Gastrocnemius medialis (tissue), 4 donors: Measurements from ENCODE around the gene TNFRSF12A. TPM values are rescaled to one million over a fixed set of nuclear protein-coding genes. Genes with fewer than 3 reads are reported as not detected.

Source experiments
- ATAC-seq, 2 donors: fragments of 150-250 bp; one replicate each; pipeline ENCODE4 v1.9.1; 2016
- DNase-seq, 2 donors: peaks; one replicate each; pipeline ENCODE4 v3.0.0-alpha.2; 2019
- H3K27ac ChIP-seq, 4 donors: fragments of 200-600 bp; sonication (generic); 1 replicate in 1 of 4; 2 replicates in 3 of 4; pipeline ENCODE4 v1.5.1; 2016 to 2018; ENCODE audit warnings: mild to moderate bottlenecking in 2 of 4, moderate library complexity in 1 of 4
- H3K27me3 ChIP-seq, 3 donors: fragments of 200-600 bp; sonication (generic) in 2 of 3; 1 replicate in 1 of 3; 2 replicates in 2 of 3; pipeline versions ENCODE4 v1.5.1 to v1.6.0; 2016 to 2019; ENCODE audit warnings: mild to moderate bottlenecking in 1 of 3, moderate library complexity in 1 of 3
- H3K36me3 ChIP-seq, 2 donors: fragments of 200-600 bp; sonication (generic) in 1 of 2; one replicate each; pipeline ENCODE4 v1.5.1; 2017 to 2018
- H3K4me1 ChIP-seq, 2 donors: fragments of 200-600 bp; sonication (generic) in 1 of 2; one replicate each; pipeline ENCODE4 v1.5.1; 2016 to 2017; ENCODE audit warnings: mild to moderate bottlenecking in 2 of 2
- H3K4me3 ChIP-seq, 4 donors: fragments of 200-600 bp; sonication (generic) in 3 of 4; 1 replicate in 1 of 4; 2 replicates in 3 of 4; pipeline ENCODE4 v1.5.1; 2016 to 2019; ENCODE audit warnings: mild to moderate bottlenecking in 2 of 4
- H3K9me3 ChIP-seq, 3 donors: fragments of 200-600 bp; sonication (generic) in 2 of 3; 1 replicate in 1 of 3; 2 replicates in 2 of 3; pipeline ENCODE4 v1.5.1; 2016 to 2019
- POLR2A ChIP-seq, 2 donors: fragments of 450-650 bp; IDR thresholded peaks; one replicate each; pipeline ENCODE4 v1.6.1; 2017; ENCODE audit warnings: antibody characterized with exemption in 2 of 2, mild to moderate bottlenecking in 2 of 2, moderate library complexity in 2 of 2
- in situ Hi-C, 4 donors: fragments of 200-750 bp; cut with MboI; loops; one replicate each; pipeline versions ENCODE4 v1.15.0 to v1.8.0; 2017; ENCODE audit warnings: low sequenced_read_pairs in 4 of 4
- intact Hi-C: fragments of 100-400 bp; cut with DNase I; formaldehyde crosslinking; loops from one replicate; pipeline ENCODE4 v1.15.1; 2023; ENCODE audit warnings: low total_unique reads
- total RNA-seq, 4 donors: library from RNA; depleted of rRNA; stranded (reverse); fragments of >200 nt; gene quantifications; one replicate each; pipeline versions ENCODE4 v1.1.0 to v1.2.3, GENCODE V29; 2016
- TF ChIP-seq, protein P1 (sequence below), 5 experiments: fragments of 450-650 bp in 3 of 5; fragments of 200-600 bp in 2 of 5; sonication (generic) in 2 of 5; IDR thresholded peaks in 4 of 5; conservative IDR thresholded peaks in 1 of 5; 1 replicate in 4 of 5; 2 replicates in 1 of 5; pipeline ENCODE4 v1.5.1; 2016 to 2019; ENCODE audit warnings: antibody characterized with exemption in 5 of 5, mild to moderate bottlenecking in 3 of 5, moderate library complexity in 3 of 5

TNFRSF12A gene
- total RNA-seq, 4 donors from 2014 or later = 34.0 to 161 (median 85.5) TPM

DNA sequence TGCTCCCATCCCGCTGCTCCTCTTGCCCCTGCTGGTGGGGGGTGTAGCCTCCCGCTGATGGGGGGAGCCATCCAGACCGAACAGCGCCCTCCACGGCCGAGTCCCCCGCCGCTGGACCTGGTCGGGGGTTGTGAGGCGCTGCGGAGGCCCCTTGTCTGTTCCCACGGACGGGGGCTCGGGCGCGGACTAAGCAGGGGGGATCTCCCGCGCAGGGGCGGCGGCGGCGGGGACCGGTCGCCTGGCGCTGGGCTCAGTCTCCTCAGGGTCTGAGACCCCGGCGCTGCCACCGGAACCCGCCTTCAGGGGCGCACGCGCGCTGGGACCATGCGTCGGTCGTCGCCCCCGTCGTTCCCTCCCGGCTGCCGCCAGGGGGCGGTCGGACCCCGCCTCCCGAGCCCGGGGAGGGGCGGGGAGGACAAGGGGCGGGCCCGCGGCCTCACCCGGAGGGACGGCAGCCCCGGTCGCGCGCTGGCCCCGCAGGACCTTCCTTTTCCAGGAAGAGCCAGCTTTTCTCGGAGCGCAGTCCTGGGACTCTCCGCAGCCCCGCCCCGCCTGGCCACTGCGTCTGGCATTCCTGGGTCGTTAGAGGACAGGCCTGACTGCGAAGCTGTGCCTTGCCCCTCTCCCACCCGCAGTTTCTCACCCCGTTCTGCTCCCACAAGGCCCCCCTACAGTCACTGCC, 39.0 kb downstream of the TNFRSF12A start:
- peak; percentile 83 to 89 for ATAC-seq
- Histone ChIP-seq H3K27me3 (no peaks in the 10 kb centered on the region), H3K27ac (peak overlapping the region; percentile 79 to 85 (median 83)), H3K4me3 (peak overlapping the region; percentile 79 to 98 (median 92)), H3K9me3 (no peaks in the 10 kb centered on the region), H3K4me1 (peaks cover 28 to 39% of the 10 kb centered on the region in 2 donors), H3K36me3 (no peaks in the 10 kb centered on the region)
- DNase-seq = peak; percentile 67 to 82
- intact Hi-C loops (loop anchor here (1.0 to 2.0 kb wide), 4 partner anchors 38 to 107 kb away; partner anchors contain the start of gene TNFRSF12A), in situ Hi-C loops (no loop called here)
- TF ChIP-seq, protein P1, sequence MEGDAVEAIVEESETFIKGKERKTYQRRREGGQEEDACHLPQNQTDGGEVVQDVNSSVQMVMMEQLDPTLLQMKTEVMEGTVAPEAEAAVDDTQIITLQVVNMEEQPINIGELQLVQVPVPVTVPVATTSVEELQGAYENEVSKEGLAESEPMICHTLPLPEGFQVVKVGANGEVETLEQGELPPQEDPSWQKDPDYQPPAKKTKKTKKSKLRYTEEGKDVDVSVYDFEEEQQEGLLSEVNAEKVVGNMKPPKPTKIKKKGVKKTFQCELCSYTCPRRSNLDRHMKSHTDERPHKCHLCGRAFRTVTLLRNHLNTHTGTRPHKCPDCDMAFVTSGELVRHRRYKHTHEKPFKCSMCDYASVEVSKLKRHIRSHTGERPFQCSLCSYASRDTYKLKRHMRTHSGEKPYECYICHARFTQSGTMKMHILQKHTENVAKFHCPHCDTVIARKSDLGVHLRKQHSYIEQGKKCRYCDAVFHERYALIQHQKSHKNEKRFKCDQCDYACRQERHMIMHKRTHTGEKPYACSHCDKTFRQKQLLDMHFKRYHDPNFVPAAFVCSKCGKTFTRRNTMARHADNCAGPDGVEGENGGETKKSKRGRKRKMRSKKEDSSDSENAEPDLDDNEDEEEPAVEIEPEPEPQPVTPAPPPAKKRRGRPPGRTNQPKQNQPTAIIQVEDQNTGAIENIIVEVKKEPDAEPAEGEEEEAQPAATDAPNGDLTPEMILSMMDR (IDR thresholded peaks at IDR 0.05 in 4 of 5, conservative IDR thresholded peaks at IDR 0.05 in 1 of 5) = peak; percentile 81 to 99 (median 99)
- TF ChIP-seq POLR2A (IDR thresholded peaks at IDR 0.05) = peak in 1 of 2 donors; percentile 17

DNA sequence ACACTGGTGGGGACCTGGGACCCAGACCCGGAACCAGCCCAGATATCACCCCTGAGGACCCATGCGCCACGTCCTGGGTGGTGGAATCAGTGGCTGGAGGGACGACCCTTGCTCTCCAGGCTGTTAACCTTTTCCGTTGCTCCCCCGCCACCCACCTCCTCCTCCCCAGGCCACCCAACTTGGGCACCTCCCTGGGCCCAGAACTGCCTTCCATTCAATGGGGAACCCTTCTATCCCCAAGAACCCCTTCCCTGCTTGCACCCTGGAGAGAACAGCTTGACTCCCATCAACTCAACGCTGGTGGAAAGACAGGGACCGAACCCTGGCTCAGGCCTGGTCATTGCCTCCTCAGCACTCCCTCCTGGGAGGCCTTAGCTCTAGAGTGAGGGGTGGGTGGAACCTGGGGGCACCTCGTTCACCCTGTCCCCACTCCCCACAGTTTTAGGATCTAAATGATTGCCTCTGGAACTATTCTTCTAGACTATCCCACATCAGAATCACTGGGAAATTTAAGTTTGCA, 39.6 kb downstream of the TNFRSF12A start:
- no peaks in the 10 kb centered on the region for H3K27me3 ChIP-seq
- peak overlapping the region; percentile 79 to 85 (median 83) for H3K27ac ChIP-seq
- H3K9me3 ChIP-seq = no peaks in the 10 kb centered on the region
- TF ChIP-seq, protein P1 (IDR thresholded peaks at IDR 0.05 in 4 of 5, conservative IDR thresholded peaks at IDR 0.05 in 1 of 5) = no peak
- TF ChIP-seq POLR2A (IDR thresholded peaks at IDR 0.05) = no peak
- peaks cover 32 to 43% of the 10 kb centered on the region in 2 donors for H3K4me1 ChIP-seq
- intact Hi-C loops (loop anchor here (1.0 to 2.0 kb wide), 4 partner anchors 39 to 107 kb away; partner anchors contain the start of gene TNFRSF12A), in situ Hi-C loops (loop anchor here in 3 of 4 donors (5.0 to 10.0 kb wide), 4 partner anchors 65 to 108 kb away; no protein-coding TSS in a partner anchor)
- ATAC-seq = no peak
- peak overlapping the region; percentile 79 to 98 (median 92) for H3K4me3 ChIP-seq
- no peaks in the 10 kb centered on the region for H3K36me3 ChIP-seq
- DNase-seq = no peak

DNA sequence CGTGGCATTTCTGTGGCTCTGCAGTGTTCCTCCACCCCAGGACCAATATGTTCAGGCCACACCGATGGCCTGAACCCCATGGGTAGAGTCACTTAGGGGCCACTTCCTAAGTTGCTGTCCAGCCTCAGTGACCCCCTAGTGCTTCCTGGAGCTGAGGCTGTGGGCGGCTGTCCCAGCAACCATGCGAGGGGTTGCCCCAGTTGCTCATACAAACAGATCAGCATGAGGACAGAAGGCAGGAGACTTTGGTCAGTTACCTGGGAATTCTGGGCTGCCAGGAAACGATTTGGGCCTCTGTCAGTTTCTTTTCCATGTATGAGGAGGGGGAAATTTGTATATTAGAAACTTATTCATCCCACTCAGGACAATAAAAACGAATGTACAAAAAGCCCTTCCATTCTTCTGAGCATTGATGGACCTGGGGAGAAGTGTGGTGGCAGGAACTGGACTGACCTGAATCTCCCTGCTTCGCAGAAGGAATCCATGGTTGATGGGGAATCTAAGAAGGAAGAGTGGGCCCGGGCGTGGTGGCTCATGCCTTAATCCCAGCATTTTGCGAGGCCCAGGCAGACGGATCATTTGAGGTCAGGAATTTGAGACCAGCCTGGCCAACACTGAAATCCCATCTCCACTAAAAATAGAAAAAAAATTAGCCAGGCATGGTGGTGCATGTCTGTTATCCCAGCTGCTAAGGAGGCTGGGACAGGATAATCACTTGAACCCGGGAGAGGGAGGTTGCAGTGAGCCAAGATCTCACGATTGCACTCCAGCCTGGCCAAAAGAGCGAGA, 40.4 kb downstream of the TNFRSF12A start:
- in situ Hi-C loops = loop anchor here in 3 of 4 donors (5.0 to 10.0 kb wide), 4 partner anchors 64 to 107 kb away; no protein-coding TSS in a partner anchor
- Histone ChIP-seq H3K4me3 (peak overlapping the region in 1 of 4 donors; percentile 18), H3K27me3 (no peaks in the 10 kb centered on the region), H3K27ac (peak overlapping the region; percentile 79 to 85 (median 83)), H3K36me3 (no peaks in the 10 kb centered on the region), H3K9me3 (no peaks in the 10 kb centered on the region), H3K4me1 (peaks cover 40 to 50% of the 10 kb centered on the region in 2 donors)
- no peak for TF ChIP-seq POLR2A (IDR thresholded peaks at IDR 0.05)
- TF ChIP-seq, protein P1 (IDR thresholded peaks at IDR 0.05 in 4 of 5, conservative IDR thresholded peaks at IDR 0.05 in 1 of 5) = no peak
- intact Hi-C loops = no loop called here
- peak in 1 of 2 donors; percentile 9 for ATAC-seq
- no peak for DNase-seq

DNA sequence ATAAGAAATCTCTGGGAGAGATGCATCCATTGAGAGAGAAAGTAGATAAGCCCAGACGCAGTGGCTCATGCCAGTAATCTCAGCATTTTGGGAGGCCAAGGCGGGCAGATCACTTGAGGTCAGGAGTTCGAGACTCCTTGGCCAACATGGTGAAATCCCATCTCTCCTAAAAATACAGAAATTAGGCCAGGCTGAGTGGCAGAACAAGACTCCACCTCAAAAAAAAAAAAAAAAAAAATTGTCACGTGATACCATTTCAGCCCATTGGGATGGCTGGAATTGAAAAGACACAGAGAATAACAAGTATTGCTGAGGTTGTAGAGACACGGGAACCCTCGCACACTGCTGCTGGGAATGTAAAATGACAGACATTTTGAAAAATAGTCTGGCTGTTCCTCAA, 42.4 kb downstream of the TNFRSF12A start:
- ATAC-seq = peak in 1 of 2 donors; percentile 0
- Histone ChIP-seq H3K27ac (peak overlapping the region; percentile 69 to 85 (median 82)), H3K4me3 (no peak overlapping the region), H3K9me3 (no peaks in the 10 kb centered on the region), H3K36me3 (no peaks in the 10 kb centered on the region), H3K27me3 (no peaks in the 10 kb centered on the region), H3K4me1 (peaks cover 44 to 56% of the 10 kb centered on the region in 2 donors)
- intact Hi-C loops = no loop called here
- in situ Hi-C loops = loop anchor here in 3 of 4 donors (5.0 to 10.0 kb wide), 4 partner anchors 62 to 105 kb away; no protein-coding TSS in a partner anchor
- TF ChIP-seq, protein P1 (IDR thresholded peaks at IDR 0.05 in 4 of 5, conservative IDR thresholded peaks at IDR 0.05 in 1 of 5) = no peak
- no peak for TF ChIP-seq POLR2A (IDR thresholded peaks at IDR 0.05)
- no peak for DNase-seq
